Measurements from ENCODE around the gene ITPR1.
A peak's percentile ranks its signal among the peaks of the same experiment; 100 is the strongest.

ITPR1 gene

GRCh38 chr3:4795905-4796304, 302.8 kb downstream of the ITPR1 start:
- DNase-seq = no peak

GRCh38 chr3:4797201-4797705, 304.1 kb downstream of the ITPR1 start:
- no peak for DNase-seq

GRCh38 chr3:4799266-4800256, 306.4 kb downstream of the ITPR1 start:
- DNase-seq = no peak

- DNase-seq = no peak
Measured at GRCh38 chr3:4800595-4800994, 307.4 kb downstream of the ITPR1 start.

- DNase-seq = no peak
Measured at GRCh38 chr3:4801892-4802291, 308.7 kb downstream of the ITPR1 start.

GRCh38 chr3:4802903-4803302, 309.8 kb downstream of the ITPR1 start:
- no peak for DNase-seq

- DNase-seq = no peak
Measured at GRCh38 chr3:4804161-4805058, 311.3 kb downstream of the ITPR1 start.

- DNase-seq = no peak
Measured at GRCh38 chr3:4805662-4806061, 312.5 kb downstream of the ITPR1 start.

GRCh38 chr3:4806535-4807108, 313.5 kb downstream of the ITPR1 start:
- DNase-seq = no peak

- no peak for DNase-seq
Measured at GRCh38 chr3:4807381-4808280, 314.5 kb downstream of the ITPR1 start.

GRCh38 chr3:4808637-4809036, 315.5 kb downstream of the ITPR1 start:
- no peak for DNase-seq

- no peak for DNase-seq
Measured at GRCh38 chr3:4809922-4810321, 316.8 kb downstream of the ITPR1 start.

- no peak for DNase-seq
Measured at GRCh38 chr3:4812591-4812990, 319.4 kb downstream of the ITPR1 start.

- no peak for DNase-seq
Measured at GRCh38 chr3:4813909-4814304, 320.8 kb downstream of the ITPR1 start.

GRCh38 chr3:4814305-4814903, 321.3 kb downstream of the ITPR1 start:
- DNase-seq = peak; percentile 25

GRCh38 chr3:4814904-4815574, 321.9 kb downstream of the ITPR1 start:
- no peak for DNase-seq

- no peak for DNase-seq
Measured at GRCh38 chr3:4816306-4816705, 323.2 kb downstream of the ITPR1 start.

- DNase-seq = no peak
Measured at GRCh38 chr3:4816718-4817117, 323.6 kb downstream of the ITPR1 start.

GRCh38 chr3:4817128-4817527, 324.0 kb downstream of the ITPR1 start:
- DNase-seq = no peak

- no peak for DNase-seq
Measured at GRCh38 chr3:4818164-4818563, 325.0 kb downstream of the ITPR1 start.
